Omental fat pad (tissue), 4 donors: Measurements from ENCODE around the gene SHMT1. TPM values are rescaled to one million over a fixed set of nuclear protein-coding genes. Genes with fewer than 3 reads are reported as not detected.
"Not testable (repeated sequence)": the region's sequence is repeated elsewhere in the genome, so short reads cannot be mapped to it uniquely, and the experiment has no call there.

ENCODE experiments used
- ATAC-seq: fragments of 150-250 bp; one replicate; pipeline ENCODE4 v1.9.1; 2016; ENCODE audit warnings: mild to moderate bottlenecking, moderate library complexity; ENCODE audit not compliant: low FRiP score
- DNase-seq: peaks from one replicate; pipeline ENCODE4 v3.0.0-alpha.2; 2019; ENCODE audit warnings: low spot score
- CTCF ChIP-seq, 3 donors: fragments of 450-650 bp; IDR thresholded peaks; one replicate each; pipeline ENCODE4 v1.5.1; 2016 to 2017; ENCODE audit warnings: antibody characterized with exemption in 3 of 3, mild to moderate bottlenecking in 3 of 3, moderate library complexity in 2 of 3
- total RNA-seq, 4 donors: library from RNA; depleted of rRNA; stranded (reverse); fragments of >200 nt; gene quantifications; one replicate each; pipeline ENCODE4 v1.1.0, GENCODE V29; 2016

Gene SHMT1
- total RNA-seq, 4 donors from 2014 or later, result 59.3 to 108 (median 102) TPM

DNA sequence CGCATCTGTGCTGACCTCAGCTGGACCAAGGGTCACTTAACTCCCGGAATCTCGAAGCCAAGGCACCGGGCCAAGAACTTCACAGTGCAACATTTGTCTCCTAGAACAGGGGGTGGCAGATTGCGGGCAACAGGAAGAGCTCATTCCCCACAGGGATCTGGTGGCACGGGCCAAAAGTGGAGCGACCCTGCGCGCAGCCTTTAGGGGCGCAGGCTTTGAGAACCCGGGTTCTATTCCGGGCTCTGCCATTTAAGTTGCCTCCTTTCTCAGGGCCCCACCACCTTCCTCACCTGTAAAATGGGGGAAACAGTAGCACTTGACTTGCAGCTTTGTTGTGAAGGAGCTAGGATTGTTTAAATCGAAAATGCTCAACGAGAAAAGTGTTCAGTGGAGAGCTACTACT, 651 bp downstream of the SHMT1 start:
- DNase-seq (peak; percentile 36), ATAC-seq (peak; percentile 24)
- no peak for TF ChIP-seq CTCF (IDR thresholded peaks at IDR 0.05)

DNA sequence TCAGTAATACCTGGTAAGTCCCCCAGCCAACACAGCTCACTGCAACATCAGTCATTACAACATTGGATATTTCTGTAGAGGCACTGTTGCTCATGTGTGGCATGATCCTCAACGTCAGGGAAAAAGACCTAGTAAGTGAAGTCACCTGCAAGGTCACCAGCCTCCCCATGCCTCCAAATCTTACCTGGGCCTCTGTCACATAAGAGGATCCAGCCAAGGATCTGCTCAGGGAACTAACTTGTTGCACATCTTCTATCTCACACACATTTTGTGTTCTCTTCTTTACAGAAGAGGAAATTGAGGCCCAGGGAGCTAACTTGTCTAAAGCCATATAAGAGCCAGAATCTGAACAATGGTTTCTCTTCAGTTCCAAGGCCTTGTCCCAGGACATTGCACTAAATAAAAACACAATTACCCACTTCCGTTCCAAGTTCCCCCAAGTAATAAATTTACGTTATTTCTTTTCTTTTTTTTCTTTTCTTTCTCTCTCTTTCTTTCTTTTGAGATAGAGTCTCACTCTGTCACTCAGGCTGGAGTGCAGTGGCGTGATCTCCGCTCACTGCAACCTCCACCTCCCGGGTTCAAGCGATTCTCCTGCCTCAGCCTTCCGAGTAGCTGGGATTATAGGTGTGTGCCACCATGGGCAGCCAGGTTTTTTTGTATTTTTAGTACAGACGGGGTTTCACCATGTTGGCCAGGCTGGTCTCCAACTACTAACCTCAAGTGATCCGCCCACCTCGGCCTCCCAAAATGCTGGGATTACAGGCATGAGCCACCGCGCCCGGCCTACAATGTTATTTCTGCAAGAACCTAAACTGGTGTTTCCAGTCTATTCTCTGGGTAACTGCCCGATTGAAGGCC, 1.3 kb downstream of the SHMT1 start:
- no peak for DNase-seq
- TF ChIP-seq CTCF (IDR thresholded peaks at IDR 0.05), result no peak
- no peak for ATAC-seq

GRCh38 chr17:18360518-18360917, 2.8 kb downstream of the SHMT1 start:
- TF ChIP-seq CTCF (IDR thresholded peaks at IDR 0.05), result no peak
- ATAC-seq (no peak), DNase-seq (no peak)

GRCh38 chr17:18356624-18357023, 6.7 kb downstream of the SHMT1 start:
- DNase-seq (no peak), ATAC-seq (peak; percentile 89)
- no peak for TF ChIP-seq CTCF (IDR thresholded peaks at IDR 0.05)

DNA sequence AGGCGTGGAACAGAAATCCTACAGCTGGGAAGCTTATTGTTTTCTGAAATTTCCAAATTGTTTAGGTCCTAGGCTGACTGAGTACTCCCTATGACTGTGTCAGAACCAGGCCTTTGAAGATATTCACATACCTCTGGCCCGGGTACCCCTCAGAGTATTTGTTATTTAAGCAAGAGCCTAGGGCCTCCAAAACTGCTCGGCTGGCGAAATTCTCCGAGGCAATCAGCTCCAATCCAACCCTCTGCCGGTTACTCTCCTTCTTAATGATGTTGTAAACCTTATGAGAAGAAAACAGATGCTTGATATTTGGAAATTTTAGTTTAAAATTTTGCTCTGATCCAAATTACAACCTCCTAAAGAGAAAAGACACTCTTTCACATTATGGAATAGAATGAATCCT, 9.8 kb downstream of the SHMT1 start:
- DNase-seq (no peak), ATAC-seq (no peak)
- no peak for TF ChIP-seq CTCF (IDR thresholded peaks at IDR 0.05)

- DNase-seq, result no peak
- no peak for TF ChIP-seq CTCF (IDR thresholded peaks at IDR 0.05)
- no peak for ATAC-seq
Observed at GRCh38 chr17:18344021-18344420, 19.3 kb downstream of the SHMT1 start.

DNA sequence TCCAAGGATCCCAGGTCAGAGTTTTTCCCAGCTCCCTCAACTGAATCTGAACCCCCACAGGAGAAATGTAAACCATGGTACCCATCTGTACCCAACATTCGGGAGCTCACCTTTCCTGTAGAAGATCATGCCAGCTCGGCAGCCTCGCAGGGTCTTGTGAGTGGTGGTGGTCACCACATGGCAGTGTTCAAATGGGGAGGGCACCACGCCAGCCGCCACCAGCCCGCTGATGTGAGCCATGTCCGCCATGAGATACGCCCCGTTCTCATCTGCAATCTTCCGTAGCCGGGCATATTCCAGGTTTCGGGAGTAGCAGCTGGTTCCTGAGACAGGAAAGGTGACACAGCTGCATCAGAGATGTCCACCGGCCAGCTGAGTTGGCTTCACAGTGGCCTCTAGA, 23.4 kb downstream of the SHMT1 start:
- no peak for TF ChIP-seq CTCF (IDR thresholded peaks at IDR 0.05)
- no peak for DNase-seq
- no peak for ATAC-seq

DNA sequence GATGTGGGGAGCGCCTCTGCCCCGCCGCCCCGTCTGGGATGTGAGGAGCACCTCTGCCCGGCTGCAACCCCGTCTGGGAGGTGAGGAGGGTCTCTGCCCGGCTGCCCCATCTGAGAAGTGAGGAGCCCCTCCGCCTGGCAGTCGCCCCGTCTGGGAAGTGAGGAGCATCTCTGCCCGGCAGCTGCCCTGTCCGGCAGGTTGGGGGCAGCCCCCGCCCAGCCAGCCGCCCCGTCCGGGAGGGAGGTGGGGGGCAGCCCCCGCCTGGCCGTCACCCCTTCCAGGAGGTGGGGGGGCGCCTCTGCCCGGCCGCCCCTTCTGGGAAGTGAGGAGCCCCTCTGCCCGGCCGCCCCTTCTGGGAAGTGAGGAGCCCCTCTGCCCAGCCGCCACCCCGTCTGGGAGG, 25.2 kb downstream of the SHMT1 start:
- not testable (repeated sequence) for DNase-seq, ATAC-seq
